ENCODE results near the gene PLA2G6.
"Not testable (repeated sequence)": the region's sequence is repeated elsewhere in the genome, so short reads cannot be mapped to it uniquely, and the experiment has no call there.

The PLA2G6 gene

DNA sequence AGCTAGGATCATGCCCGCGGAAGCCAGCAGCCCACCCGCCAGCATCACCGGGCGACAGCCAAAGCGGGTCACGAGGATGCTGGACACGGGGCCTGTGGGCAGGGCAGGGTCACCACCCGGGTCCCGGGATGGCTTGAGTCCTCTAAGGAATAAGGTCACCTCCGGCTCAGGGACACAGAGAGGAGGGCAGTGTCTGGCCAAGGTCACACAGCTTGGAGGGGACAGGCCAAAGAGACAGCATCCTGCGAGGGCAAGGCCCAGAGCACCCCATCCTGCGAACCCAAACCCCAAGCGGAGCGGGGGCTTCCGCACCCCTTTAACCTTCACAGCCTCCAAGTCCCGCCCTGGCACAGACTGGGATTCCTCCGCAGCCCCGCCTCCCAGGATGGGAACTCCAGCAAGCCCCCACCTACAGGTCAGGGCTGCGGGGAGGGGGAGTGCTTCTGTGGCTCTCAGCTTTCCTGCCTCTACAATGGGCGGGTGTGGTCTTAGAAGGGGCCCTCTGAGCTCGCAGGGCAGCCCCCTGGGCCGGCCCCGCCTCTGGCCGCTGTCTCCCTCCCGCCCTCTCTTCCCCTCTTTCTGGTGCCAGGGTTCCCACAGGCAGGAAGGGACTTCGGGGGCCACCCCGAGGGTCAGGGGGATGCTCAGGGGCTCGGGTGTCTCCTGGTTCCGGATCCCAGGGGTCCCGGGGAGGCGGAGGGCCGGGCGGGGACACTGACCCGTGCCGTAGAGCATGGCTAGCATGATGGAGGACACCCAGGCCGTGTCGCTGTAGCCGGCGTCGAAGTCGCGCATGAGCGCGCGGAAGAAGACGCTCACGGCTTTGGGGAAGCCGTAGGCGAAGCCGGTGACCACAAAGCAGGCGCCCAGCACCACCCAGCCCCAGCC is 99.4 kb downstream of the PLA2G6 start:
- no peak for DNase-seq (ENCODE audit: low read depth)

DNA sequence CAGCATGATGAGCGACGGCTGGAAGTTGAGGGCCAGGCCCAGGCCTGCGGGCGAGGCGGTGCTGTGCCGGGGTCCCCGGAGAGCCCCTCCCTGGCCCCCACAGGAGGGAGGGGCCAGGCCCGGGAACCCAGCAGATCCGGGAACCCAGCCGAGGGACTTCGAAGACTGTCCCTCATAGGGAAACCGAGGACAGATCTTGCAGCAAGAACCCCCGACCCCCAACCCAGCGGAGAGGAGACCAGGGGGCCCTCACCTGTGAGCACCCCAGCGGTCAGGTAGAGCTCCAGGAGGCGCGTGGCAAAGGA is 100.0 kb downstream of the PLA2G6 start:
- DNase-seq (ENCODE audit: low read depth) = no peak

DNA sequence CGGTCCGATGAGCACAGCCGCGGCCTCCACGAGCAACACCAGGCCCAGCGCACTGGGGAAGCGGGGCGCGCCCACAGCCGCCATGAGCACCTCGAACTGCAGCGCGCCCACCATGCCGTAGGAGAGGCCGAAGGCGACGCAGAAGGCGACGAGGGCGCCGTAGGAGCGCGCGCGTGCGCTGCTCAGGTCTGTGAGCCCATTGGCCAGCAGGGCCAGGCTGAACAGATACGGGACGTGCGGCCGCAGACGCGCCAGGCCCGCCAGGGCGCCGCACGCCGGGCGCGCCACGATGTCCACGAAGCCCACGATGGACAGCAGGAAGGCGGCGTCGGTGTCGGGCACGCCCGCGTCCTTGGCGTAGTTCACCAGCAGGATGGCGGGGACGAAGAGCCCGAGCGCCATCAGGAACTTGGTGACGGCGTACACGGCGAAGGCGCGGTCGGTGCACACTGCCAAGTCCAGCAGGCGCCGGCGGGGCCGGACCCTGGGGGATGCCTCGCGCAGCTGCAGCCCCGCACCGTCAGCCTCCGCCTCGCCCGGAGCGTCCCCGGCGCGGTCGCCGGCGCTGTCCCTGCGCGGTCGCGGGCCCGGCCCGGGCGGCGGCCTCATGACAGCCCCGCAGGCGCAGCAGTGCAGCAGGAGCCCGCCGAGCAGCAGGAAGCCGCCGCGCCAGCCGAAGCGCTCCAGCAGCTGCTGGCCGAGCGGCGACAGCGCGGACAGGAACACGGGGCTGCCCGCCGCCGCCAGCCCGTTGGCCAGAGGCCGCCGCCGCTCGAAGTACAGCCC is 100.6 kb downstream of the PLA2G6 start:
- DNase-seq (ENCODE audit: low read depth) = no peak

DNA sequence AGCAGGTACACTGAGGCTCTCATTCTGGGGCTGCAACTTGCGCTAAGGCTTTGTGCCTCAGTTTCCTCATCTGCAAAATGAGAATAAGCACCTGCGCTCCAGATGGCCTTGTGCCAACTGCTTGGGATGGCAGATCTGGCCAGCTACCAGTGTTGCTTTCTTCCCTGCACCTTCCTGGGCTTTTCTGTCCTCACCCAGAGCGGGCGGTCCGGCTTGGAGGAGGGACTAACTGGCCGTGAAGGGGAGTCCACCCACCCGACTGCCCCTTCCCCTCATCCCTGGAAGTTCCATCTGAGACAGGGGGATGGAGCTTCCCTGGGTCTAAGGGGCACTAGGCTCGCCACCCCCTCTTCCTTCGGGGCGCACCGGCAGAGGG is 101.2 kb downstream of the PLA2G6 start:
- no peak for DNase-seq (ENCODE audit: low read depth)

DNA sequence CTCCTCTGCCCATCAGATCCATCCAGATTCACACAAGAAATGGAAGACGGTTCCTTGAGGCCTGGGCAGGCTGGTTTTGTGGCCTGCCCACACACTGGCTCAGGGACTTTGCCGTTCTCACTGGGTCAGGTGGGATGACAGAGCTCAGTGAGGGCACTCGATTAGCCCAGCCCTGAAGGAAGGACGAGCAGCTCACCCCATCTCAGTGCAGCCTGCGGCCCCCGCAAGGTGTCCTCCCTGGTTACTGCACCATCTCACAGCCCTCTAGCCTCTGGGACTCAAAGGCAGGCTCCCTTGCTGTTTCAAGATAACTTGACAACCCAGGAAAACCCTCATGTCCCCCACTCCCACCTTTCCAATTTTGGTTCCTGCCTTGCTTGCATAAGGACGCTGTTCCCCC is 101.8 kb downstream of the PLA2G6 start:
- DNase-seq (ENCODE audit: low read depth) = no peak

DNA sequence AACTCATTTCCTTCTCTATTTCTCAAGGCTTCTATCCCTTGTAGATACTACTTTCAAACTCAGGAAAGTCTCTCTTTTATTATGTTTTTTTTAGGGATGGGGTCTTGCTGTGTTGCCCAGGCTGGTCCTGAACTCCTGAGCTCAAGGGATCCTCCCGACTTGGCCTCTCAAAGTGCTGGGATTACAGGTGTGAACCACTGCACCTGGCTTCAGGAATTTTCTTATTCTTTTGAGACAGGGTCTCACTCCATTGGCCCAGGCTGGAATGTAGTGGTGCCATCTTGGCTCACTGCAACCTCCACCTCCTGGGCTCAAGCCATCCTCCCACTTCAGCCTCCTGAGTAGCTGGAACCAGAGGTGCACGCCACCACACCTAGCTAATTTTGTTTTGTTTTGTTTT is 102.4 kb downstream of the PLA2G6 start:
- not testable (repeated sequence) for DNase-seq (ENCODE audit: low read depth)

DNA sequence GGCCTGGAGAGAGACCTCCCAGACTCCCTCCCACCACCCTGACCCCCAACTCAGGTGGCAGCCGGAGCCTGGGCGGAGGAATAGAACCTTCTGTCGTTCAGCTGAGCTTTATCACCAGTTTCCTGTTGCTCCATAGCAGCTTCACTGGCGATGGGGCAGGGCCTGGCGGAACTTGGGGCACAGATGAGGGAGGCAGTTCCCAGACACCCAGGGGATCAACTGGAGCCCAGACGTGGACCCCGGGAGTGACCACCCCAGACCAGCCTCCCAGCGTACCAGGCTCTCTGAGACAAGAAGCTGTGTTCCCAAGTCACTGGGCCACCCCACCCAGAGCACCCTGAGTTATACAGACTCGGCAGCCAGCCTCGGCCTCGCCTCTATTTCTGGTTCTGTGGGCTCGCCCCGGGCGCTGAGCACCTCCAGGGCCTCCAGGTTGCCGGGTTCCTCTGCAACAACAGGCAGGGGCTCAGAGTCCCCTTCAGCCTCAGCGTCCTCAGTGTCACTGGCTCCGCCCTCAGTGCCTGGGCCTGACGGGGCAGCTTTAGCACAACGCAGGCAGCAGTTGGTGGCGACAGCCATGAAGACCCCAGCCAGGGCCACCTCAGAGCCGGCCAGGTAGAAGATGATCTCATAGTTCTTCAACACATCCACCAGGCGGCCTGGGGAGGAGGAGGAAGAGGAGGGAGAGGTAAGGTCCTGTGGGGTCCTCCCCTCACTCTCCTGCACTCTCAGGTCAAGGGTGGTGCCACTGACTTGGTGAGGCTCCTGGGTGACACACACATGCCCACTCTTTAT is 103.4 kb downstream of the PLA2G6 start:
- DNase-seq (ENCODE audit: low read depth) = no peak

DNA sequence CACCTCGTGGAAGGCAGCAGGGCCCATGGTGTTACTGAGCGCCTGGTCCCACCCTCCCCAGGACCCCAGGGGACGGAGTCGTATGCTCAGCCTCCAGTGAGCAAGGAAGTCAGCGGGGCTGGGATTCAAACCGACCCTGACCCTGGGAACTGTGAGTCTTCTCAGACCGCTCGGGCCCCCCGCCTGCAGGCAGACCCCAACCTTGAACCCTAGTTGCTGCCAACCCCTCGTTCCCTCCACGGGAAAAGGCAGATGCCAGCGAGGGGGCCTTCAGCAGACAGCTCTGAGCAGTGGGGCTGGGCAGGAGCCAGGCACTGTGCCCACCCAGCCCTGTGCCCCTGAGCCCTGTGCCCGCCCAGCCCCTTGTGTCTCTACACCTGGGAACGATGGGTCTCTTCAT is 104.0 kb downstream of the PLA2G6 start:
- no peak for DNase-seq (ENCODE audit: low read depth)

DNA sequence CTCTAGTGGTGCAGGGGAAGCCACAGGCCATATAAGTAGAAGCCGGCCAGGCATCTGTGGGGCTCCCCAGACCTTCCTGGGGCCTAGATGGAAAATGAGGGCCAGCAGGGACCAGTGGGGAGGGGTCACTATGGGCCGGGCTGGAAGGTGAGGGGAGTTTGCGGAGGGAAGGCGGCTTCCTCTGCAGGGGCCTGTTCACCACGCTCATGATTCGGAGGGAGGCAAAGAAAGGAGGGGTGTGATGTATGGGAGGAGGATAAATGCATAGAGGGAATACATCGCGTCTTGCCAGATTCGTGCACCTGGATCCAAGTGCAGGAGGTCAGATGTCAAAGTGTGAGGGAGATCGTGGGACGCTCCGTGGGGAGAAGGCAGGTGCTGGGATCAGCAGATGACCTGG is 104.5 kb downstream of the PLA2G6 start:
- DNase-seq (ENCODE audit: low read depth) = no peak

DNA sequence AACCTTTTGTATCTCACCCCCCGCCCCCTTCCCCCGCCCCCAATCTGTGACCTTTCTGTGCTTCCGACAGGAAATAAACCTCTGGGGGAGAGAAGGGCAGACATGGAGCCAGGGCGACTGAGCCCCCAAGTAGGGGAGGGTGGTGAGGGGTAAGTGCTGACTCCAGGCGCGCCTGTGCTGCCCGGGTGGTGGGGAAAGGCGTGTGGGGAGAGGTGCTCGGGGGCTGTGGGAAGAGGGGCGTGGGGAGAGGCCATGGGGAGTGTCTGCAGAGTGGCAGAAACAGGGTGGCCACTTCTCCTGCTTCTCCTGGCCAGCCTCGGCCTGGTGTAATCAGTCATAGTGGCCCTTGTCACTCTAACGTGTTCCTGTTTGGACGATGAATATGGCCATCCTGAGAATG is 105.7 kb downstream of the PLA2G6 start:
- no peak for DNase-seq (ENCODE audit: low read depth)

DNA sequence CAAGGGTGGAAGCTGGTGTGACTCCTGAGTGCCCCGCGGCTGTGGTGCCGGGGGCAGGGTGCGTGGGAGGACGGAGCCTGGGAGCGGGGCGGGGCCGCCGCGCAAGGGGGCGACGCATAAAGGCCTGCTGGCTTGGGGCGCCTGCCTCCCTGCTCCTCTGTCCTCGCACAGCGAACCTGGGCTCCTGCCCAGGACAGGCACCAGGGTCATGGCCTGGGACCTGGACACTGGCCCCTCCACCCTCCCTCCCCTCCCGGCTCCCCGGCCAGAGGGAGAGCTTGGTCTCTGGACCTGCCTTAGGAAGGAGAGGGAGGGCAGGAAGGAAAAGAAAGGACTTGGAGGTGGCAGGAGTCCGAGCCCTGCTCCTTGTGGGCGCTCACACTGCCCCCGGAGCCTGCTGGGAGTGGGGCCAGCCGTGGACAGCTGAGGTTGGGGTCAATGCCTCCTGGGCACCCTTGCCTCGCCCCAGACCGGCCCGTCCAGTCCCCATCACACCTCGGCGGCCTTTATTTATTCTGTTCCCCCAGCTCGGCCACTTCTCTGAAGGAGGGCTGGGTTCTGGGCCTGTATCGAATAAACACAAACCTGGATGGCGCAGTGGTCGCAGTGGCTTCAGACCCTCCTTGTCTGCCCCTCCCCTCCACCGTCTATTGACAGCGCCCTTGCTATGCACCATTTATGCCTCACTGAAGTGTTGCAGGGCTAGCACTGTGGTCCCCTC is 106.4 kb downstream of the PLA2G6 start:
- no peak for DNase-seq (ENCODE audit: low read depth)

DNA sequence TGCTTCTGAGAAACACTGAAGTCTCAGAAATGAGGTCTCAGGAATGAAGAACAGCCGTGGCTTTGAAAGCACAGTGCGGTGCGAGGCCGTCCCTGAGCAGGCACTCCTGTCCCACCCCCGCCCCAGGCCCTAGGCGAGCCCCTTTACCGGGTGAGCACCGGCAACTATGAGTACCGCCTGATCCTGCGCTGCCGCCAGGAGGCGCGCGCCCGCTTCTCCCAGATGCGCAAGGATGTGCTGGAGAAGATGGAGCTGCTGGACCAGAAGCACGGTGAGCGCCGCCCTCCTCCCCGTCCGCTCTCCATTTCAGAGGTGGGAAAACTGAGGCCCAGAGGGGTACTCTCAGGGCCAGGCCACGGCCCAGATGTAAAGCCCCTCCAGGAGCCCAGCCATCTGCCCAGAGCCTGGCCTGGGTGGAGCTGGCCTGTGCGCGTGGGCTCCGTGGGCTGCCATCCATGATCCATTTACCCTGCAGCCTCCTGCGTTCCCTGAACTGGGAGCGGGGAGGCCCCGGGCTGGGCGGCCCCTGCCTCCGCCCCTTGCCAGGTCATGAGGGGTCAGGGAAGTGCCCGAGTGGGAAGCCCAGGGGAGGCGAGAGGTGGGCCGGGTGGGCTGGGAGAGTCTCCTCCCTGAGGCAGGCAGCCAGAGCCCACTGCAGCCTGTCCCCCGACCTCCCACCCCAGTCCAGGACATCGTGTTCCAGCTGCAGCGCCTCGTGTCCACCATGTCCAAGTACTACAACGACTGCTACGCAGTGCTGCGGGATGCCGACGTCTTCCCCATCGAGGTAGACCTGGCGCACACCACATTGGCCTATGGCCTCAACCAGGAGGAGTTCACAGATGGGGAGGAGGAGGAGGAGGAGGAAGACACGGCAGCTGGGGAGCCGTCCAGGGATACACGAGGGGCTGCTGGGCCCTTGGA is 107.2 kb downstream of the PLA2G6 start:
- DNase-seq (ENCODE audit: low read depth) = no peak

DNA sequence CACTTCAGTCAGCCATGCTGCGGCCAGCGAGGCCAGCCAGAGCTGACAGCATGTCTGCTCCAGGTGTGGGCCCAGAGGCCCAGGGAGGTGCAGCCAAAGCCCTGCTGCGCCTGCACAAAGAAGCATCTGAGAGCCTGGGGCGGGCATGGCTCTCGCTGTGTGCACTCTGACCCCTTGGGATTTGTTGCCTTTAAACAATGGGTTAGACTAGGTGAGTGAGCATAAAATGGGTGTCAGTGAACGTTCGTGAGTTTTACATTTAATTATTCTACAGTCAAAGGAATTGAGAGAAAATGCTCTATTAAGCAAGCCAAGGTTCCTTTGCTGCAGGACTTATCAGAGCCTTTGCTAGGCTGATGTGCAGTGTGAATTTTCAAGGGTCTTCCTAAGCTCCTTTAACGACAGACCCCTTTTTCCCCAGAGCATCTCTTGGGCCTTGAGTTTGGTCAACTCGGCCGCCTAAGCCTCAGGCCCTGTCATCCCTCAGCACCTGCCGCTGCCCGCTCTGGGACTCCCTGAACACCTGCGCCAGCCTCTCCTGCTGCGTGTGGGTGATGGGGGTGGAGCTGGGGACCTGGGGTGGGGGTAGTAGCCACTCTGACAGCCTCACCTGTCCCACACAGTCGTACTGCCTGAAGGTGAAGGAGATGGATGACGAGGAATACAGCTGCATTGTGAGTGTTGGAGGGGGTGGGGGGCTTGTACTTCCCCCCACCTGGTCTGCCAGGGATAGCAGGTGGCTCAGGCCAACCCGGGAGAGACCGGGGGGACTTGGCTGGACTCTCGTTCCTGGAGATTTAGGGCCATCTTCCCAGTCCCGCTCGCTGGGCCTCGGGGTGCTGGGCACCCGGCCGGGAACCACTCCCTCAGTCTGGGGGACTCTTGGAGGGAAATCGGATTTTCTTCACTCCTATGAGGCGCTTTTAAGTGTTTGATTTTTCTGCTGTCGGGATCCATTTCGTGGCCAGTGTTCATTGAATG is 108.2 kb downstream of the PLA2G6 start:
- no peak for DNase-seq (ENCODE audit: low read depth)

DNA sequence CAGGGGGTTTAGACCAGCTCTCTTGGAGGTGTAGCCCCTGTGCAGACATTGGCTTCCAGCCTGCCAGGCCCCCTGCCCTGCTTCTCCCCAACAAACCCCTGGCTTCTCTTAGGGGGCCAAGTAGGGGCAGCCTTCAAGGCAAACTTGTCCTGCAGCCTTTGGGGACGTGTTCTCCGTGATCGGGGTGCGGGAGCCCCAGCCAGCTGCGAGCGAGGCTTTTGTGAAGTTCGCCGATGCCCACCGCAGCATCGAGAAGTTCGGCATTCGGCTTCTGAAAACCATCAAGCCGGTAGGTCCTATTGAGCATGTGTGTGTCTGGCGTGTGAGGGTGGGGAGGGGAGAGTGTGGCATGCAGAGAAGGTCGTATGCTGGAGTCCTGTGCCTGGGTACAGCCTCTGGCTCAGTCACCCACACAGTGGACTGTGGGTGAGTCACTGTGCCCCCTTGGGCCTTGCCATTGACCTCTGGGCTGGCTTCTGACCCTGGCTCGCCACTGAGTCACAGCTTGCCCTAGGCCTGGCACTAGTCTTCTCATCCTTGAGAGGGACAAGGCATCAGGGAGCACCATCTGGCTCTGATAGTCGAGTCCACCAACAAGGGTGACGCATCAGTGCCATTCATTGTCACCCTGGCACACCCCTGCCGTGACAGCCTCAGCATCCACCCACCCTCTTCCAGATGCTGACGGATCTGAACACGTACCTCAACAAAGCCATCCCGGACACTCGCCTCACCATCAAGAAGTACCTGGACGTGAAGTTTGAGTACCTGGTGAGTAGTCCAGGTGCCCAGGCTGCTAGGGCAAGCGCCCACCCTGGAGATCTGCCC is 109.1 kb downstream of the PLA2G6 start:
- DNase-seq (ENCODE audit: low read depth) = no peak

DNA sequence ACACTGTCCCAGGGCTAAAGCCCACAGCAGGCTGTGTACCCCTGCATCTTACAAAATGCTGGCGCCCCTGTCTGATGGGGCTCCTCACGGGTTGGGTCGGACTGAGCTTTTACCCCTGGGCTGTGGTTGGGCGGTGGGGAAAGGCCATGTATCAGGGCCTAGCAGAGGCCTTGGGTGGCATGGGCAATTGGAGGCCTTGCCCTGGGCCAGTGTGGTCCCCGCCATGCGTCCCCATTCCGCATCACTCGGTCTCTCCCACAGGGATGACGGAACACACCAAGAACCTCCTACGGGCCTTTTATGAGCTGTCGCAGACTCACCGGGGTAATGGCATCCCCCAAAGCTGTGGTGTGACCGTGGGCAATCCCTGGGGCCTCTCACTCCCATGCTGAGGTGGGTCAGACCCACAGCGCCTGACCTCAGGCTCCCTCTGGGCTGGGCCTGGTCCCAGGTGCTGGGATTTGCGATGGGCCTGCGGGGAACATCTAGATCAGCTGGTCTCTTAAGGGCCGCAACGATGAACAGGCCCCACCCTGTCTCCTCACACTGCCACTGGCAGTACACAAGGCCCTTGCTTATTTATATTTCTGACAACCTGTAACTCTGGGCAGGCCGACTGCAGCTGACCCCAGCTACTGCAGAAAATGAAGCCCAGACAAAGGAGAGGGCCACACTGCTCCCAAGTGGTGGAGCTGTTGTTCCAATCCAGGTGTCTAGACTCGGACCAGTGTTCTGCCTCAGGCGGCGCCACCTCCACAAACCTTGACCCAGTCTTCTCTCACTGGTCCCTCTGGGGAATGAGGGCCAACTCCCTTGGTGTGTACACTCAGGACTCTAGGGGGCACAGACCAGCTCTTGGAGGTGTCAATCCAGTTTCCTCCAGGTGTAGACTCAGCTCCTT is 110.0 kb downstream of the PLA2G6 start:
- no peak for DNase-seq (ENCODE audit: low read depth)

DNA sequence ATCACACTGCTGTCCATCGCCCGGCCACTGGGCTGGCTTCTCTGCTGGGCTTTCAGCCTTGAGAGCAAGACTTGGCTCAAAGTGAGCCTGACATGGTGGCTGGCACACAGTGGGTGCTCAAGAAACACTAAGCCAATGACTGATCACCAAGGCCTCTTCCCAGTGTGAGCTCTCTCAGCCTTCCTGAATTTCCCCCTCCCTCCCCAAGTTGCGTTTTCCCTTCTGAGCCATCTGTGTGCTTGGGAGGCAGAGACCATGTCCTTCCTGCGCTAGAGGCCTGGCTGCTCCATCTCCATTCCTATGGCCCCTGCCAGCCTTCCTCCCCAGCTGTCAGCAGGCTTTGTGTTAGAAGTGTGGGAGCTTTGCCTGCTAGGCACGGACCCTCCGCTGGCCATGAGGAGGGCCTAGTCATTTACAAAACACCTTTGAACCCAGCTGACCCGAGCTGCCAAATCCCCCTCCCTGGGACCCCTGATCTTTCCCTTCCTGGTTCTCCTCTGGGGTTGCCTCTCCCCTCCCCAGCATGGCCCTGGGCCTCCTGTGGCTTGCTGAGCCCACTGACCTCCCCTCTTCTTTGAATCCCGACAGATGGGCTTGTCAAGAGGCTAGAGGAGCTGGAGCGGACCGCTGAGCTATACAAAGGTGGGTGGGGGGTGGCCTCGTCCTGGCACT is 111.2 kb downstream of the PLA2G6 start:
- no peak for DNase-seq (ENCODE audit: low read depth)
